Lung (tissue), 12 donors: Measurements from ENCODE around the gene RTP2. TPM values are rescaled to one million over a fixed set of nuclear protein-coding genes. Genes with fewer than 3 reads are reported as not detected.

Experiments used
- ATAC-seq: fragments of 200-7000 bp; cut with Tn5 transposase; one replicate; pipeline ENCODE4 v1.9.1; 2020; ENCODE audit warnings: moderate number of reproducible peaks; ENCODE audit not compliant: insufficient read depth, low FRiP score
- DNase-seq, 3 donors: peaks; one replicate each; pipeline ENCODE4 v3.0.0-alpha.2; 2013 to 2017
- H3K27ac ChIP-seq, 2 donors: one replicate each; pipeline ENCODE4 v1.5.1; 2013; ENCODE audit warnings: mild to moderate bottlenecking in 2 of 2, moderate library complexity in 2 of 2, control low read depth in 1 of 2, inconsistent platforms in 1 of 2, low read depth in 1 of 2, low read length in 1 of 2
- H3K27me3 ChIP-seq, 3 donors: one replicate each; pipeline ENCODE4 v1.5.1; 2013; ENCODE audit warnings: low read length in 2 of 3; ENCODE audit not compliant: control insufficient read depth in 3 of 3, insufficient read depth in 3 of 3
- H3K36me3 ChIP-seq, 4 donors: one replicate each; pipeline ENCODE4 v1.5.1; 2013; ENCODE audit warnings: low read length in 4 of 4, mild to moderate bottlenecking in 1 of 4, moderate library complexity in 1 of 4; ENCODE audit not compliant: control insufficient read depth in 4 of 4, insufficient read depth in 4 of 4
- H3K4me1 ChIP-seq, 5 donors: one replicate each; pipeline ENCODE4 v1.5.1; 2013; ENCODE audit warnings: low read length in 5 of 5, mild to moderate bottlenecking in 2 of 5, moderate library complexity in 1 of 5; ENCODE audit not compliant: control insufficient read depth in 5 of 5, insufficient read depth in 5 of 5
- H3K4me3 ChIP-seq: one replicate; pipeline ENCODE4 v1.5.1; 2013; ENCODE audit warnings: mild to moderate bottlenecking, control low read depth, moderate library complexity
- H3K9ac ChIP-seq, 2 donors: one replicate each; pipeline ENCODE4 v1.5.1; 2013; ENCODE audit warnings: low read length in 2 of 2, control low read depth in 1 of 2; ENCODE audit not compliant: insufficient read depth in 1 of 2
- H3K9me3 ChIP-seq, 4 donors: one replicate each; pipeline ENCODE4 v1.5.1; 2013; ENCODE audit warnings: low read length in 3 of 4, mild to moderate bottlenecking in 1 of 4, moderate library complexity in 1 of 4; ENCODE audit not compliant: control insufficient read depth in 4 of 4, insufficient read depth in 3 of 4
- CTCF ChIP-seq: IDR thresholded peaks from 2 replicates; pipeline ENCODE4 v1.5.1; 2012; ENCODE audit warnings: mild to moderate bottlenecking; ENCODE audit errors: control extremely low read depth, extremely low read depth
- WGBS, 2 donors: extraction: QIAGEN DNeasy Blood & Tissue Kit; methylation state at CpG; one replicate each; pipeline ENCODE4 v1.1.7; 2013; 5-methylcytosine and 5-hydroxymethylcytosine counted together
- polyA plus RNA-seq, 2 donors: library from polyadenylated mRNA; stranded (reverse); fragments of 200-250 nt; gene quantifications; one replicate each; pipeline ENCODE4 v1.2.1, GENCODE V29; 2013
- total RNA-seq, 2 donors: library from RNA; depleted of rRNA in 1 of 2; stranded (reverse); fragments of >200 nt in 1 of 2; gene quantifications; one replicate each; pipeline ENCODE4 v1.2.1, GENCODE V29; 2014 to 2021
- donor health status: control.
- donor health status: control.
- donor health status: Bipolar disorder and iron deficiency.
- donor health status: healthy.
- donor health status: DM: yes; HTN: yes; CAD: no.

RTP2 gene
- total and polyA plus RNA-seq, 4 donors = not detected

DNA sequence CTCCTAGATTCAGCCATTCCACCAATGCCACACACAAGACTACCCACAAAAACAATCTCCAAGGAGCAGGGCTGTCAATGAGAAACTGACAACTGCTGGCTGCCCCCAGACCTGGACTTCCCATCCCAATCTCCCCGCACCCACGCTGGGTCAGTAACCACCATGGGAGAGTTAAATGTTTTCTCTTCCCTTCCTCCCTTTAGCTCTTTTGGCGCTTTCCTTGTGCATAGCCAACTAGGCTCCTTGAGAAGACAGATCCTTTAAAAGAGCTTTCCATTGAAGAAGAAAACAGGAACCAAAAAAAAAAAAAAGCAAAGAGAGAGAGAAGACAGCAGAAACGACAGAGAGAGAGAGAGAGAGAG, 34.6 kb upstream of the RTP2 start:
- no peak for TF ChIP-seq CTCF
- peaks cover 7 to 39% (median 9%) of the 10 kb centered on the region in 5 donors for H3K4me1 ChIP-seq
- H3K9me3 ChIP-seq = no peaks in the 10 kb centered on the region
- peaks cover 0 to 8% (median 2%) of the 10 kb centered on the region in 4 donors for H3K36me3 ChIP-seq
- peak overlapping the region in 1 of 2 donors; percentile 73 for H3K9ac ChIP-seq
- no peak overlapping the region for H3K4me3 ChIP-seq
- peak overlapping the region; percentile 43 to 98 for H3K27ac ChIP-seq
- H3K27me3 ChIP-seq = no peaks in the 10 kb centered on the region
- DNase-seq = no peak
- 54 to 64% methylated on average over 3 to 4 of the region's 4 CpGs for WGBS, 2 donors
- no peak for ATAC-seq

- Histone ChIP-seq H3K27ac (peak overlapping the region; percentile 43 to 98), H3K9ac (no peak overlapping the region), H3K36me3 (peaks cover 0 to 9% (median 4%) of the 10 kb centered on the region in 4 donors), H3K27me3 (no peaks in the 10 kb centered on the region), H3K4me3 (no peak overlapping the region), H3K4me1 (peaks cover 7 to 34% (median 9%) of the 10 kb centered on the region in 5 donors), H3K9me3 (no peaks in the 10 kb centered on the region)
- ATAC-seq (no peak), DNase-seq (no peak)
- 44 to 51% methylated on average over 8 of the region's 8 CpGs for WGBS, 2 donors
- no peak for TF ChIP-seq CTCF
Observed at GRCh38 chr3:187736418-187736871, 34.1 kb upstream of the RTP2 start.

- H3K36me3 ChIP-seq = peaks cover 0 to 14% (median 5%) of the 10 kb centered on the region in 4 donors
- DNase-seq (no peak), ATAC-seq (no peak)
- peaks cover 7 to 28% (median 9%) of the 10 kb centered on the region in 5 donors for H3K4me1 ChIP-seq
- no peaks in the 10 kb centered on the region for H3K9me3 ChIP-seq
- no peak overlapping the region for H3K9ac ChIP-seq
- no peaks in the 10 kb centered on the region for H3K27me3 ChIP-seq
- H3K27ac ChIP-seq = peak overlapping the region; percentile 78 to 98
- no peak overlapping the region for H3K4me3 ChIP-seq
- no peak for TF ChIP-seq CTCF
- WGBS, 2 donors = 52 to 65% methylated on average over 3 of the region's 3 CpGs
Observed at GRCh38 chr3:187735837-187736236, 33.5 kb upstream of the RTP2 start.

DNA sequence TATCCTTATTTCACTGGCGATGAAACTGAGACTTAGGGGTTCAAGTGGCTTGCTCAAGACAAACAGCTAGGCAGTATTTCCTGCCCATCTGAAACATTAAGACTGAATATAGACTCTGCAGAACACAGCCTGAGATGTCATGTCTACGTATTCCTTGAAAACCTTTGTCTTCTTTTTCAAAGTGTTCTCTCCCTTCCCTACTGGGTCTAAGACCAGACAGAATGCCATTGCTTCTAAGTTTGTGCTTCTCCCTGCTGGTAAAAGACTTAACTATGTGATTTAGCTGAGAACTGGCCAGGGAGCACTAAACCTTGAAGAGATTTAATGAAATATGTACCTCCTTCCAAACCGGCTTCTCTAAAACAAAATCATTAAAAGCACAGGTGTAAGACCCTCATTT, 33.0 kb upstream of the RTP2 start:
- Histone ChIP-seq H3K4me3 (no peak overlapping the region), H3K27me3 (no peaks in the 10 kb centered on the region), H3K36me3 (peaks cover 0 to 18% (median 7%) of the 10 kb centered on the region in 4 donors), H3K9ac (no peak overlapping the region), H3K27ac (peak overlapping the region in 1 of 2 donors; percentile 98), H3K9me3 (no peaks in the 10 kb centered on the region), H3K4me1 (peaks cover 3 to 24% (median 9%) of the 10 kb centered on the region in 5 donors)
- no peak for TF ChIP-seq CTCF
- no peak for DNase-seq
- ATAC-seq = no peak
- 88 to 91% methylated on average over 3 of the region's 3 CpGs for WGBS, 2 donors
